ENCODE measurements around the gene CEP104.

The CEP104 gene

DNA sequence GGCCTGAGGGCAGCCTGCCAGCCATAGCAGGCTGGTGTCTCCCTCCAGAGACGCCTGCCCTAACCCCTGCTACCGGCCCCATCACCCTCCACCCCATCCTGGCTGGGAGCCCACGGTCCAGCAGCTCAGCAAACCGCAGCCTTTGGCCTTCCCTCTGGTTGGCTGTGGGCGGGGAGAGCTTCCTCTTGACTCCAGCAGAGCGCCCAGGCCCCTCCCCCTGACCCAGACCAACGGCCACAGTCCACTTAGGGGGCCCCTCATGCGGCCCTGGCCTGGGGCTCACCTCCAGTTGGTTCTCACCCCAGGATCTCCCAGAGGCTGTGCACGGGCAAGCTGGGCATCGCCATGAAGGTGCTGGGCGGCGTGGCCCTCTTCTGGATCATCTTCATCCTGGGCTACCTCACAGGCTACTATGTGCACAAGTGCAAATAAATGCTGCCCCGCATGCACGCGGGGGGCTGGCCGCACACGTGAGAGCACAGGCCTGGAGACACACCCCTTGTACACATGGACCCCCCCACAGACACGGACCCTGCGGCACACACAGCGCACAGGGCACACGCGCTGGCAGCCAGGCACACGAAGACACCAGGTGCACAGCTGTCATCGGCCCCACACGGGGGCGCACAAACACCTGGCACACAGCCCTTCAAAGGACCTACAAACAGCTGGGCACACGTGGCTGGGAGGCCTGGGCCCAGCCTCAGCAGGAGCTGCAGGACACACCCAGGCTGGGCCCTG, 81.4 kb downstream of the CEP104 start:
- peak; percentile 51 for DNase-seq

DNA sequence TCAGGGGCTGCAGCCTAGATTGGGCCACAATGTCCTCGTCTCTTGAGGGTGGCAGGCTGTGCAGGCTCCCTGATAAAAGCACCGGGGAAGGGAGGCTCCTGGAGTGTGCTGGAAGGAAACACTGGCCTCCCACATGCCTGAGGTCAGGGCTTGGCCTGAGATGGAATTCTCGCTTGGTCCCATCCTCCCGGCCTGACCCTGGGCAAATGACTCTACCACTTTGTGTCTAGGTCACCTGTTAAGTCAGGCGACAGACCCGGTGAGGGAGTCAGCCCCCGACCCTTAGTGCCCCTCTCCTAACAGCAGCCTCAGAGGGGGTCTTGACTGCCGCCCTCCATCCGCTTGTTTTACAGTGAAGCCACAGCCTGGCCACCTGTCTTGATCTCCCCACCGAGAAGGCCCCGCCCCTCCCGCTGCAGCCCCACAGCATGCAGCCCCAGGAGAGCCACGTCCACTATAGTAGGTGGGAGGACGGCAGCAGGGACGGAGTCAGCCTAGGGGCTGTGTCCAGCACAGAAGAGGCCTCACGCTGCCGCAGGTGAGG, 82.0 kb downstream of the CEP104 start:
- no peak for DNase-seq

GRCh38 chr1:3774276-3774945, 82.6 kb downstream of the CEP104 start:
- DNase-seq = no peak

DNA sequence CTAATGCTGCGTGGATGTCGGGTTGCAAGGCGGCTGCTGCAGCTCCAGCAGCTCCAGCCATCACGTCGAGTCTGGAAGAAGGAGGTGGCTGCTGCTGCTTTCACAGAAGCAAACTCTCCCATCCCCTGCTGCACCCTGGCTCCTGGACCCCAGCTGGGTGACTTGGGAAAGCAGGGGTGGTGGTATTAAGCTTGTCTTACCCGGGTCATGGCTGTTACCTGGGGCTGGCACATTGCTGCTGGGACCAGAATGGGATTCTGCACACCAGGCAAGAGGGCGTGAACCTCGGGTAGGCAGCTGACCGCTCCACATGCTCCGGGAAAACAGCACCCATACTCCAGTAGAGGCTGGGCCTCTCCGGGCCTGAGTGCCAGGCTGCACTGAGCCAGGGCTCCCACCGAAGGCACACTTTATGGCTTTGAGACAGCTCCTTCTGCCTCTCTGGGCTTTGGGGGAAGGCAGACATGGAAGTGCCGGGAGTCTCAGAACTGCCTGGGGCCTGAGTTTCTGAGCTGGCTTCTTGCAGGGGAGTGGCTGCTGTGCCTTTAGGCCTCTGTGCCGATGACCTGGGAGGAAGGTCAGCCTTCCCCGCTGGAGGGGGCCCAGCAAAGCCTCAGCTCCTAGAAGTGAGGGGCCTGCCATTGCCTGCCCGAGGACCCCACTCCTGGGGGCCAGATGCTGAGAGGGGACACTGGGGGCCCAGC, 83.3 kb downstream of the CEP104 start:
- no peak for DNase-seq

GRCh38 chr1:3772715-3773571, 84.1 kb downstream of the CEP104 start, which contains the start of gene SMIM1:
Gene SMIM1 (plus strand): TSS chr1:3772749. CDS start chr1:3775374, 2,625 bp downstream.
- no peak for DNase-seq

GRCh38 chr1:3772027-3772714, 84.8 kb downstream of the CEP104 start:
- DNase-seq = peak; percentile 83

GRCh38 chr1:3771108-3772026, 85.6 kb downstream of the CEP104 start:
- DNase-seq = no peak

GRCh38 chr1:3770047-3770765, 86.8 kb downstream of the CEP104 start:
- no peak for DNase-seq

DNA sequence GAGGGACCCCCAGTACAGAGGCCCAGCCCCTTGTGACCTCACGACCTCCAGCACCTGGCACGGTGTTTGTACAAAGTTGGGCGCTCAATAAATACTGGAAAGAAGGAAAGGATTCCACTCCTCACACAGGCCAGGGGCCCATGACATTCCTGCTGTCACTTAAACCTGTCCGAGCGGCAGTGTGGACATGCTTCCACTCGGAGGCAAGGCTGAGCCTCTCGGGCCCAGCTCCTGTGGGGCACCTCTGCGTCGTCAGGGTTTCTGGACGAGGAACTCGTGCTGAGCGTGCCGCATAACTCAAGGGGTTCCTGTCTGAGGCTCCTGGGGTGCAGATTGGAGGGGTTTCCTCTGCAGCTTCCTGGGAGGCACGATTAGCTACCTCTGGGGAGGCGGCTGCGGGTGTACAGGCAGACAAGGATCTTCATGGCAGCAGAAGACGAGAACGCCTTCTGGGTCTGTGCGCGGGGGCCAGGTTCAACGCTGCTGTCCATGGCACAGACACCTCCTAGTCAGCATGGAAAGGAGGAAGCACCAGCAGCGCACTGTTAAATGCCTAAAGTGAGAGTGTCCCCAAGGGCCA, 88.1 kb downstream of the CEP104 start:
- DNase-seq = no peak

DNA sequence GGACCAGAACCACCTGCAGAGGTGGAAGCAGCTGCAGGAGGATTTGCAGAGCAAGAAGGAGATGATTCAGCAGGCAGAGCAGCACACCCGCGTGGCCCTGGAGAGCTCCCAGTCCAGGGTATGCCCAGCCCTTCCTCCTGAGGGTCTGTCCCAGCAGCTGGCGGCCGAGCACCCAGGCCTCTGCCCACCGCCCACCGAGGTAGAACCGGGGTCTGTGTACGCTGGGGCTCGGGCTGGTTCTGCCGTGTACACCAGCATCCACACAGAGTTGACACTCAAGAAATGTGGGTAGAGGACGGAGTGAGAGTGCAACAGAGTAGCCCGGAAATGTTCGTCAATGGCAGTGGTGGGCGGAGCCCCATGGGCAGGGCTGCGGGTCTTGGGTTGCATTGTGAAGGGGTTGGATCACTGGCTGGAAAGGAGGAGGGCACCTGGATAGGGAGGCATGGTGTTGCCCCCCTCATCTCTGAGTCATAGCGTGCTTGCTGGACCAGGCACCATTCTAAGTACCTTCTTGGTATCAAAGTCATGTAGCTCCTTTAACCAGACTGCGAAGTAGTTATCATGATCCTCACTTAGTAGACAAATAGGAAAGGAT, 89.6 kb downstream of the CEP104 start:
- no peak for DNase-seq

DNA sequence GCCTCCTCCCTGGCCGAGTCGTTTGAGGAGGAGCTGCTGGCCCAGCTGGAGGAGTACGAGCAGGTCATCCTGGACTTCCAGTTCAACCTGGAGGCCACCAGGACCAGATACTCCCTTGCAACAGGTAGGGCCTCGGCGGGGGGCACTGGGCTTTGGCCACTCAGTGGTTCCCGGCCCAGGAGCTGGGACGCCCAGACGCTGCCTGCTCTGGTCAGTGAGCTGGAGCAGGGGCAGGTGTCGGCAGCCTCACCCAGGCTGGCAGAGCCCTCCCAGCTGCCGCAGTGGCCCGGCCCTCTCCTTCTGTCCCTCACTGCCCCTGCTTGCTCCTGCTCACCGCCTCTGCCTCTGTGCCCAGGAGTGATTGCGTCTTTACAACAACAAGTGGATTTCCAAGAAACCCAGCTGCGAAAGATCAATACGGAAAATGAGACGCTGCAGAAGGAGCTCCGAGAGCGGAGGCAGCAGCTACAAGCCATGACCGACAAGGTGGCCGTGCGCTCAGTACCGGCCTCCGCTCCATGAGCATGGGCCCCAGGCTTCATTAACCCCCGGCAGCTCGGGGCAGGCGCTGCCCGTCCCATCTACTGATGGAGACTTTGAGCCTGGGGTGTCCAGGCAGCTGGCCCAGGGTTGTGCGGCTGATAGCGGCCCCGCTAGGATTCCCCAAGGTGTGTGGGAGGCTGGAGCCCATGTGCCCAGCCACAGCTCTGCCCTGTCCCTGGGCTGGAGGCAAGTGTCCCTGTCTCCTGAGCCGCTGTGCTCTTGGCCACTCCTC, 93.5 kb downstream of the CEP104 start:
- DNase-seq = no peak

DNA sequence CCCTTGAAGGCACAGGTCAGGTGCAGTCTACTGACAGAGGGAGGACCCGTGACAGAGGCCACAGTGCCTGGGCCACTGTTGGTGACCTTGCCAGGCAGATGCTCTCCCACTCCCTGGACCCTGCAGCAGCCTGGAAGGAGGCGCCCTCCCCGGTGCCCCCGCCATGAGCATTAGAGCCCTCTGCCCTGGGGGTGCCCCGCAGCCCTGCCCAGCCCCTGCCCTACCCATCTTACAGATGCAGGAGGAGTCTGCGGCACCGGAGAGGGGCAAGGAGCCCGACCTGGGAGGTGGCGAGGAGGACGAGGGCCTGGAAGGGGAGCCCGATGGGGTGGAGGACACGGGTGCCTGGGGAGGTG, 94.2 kb downstream of the CEP104 start:
- DNase-seq = no peak

GRCh38 chr1:3762151-3762872, 94.7 kb downstream of the CEP104 start:
- no peak for DNase-seq

Measured in stimulated activated CD4-positive, alpha-beta T cell treated with anti-CD3 and anti-CD28 coated beads, Interleukin-12 subunit alpha, Interleukin-12 subunit beta, amount 100 ng/mL, for 4 hours (primary cell).